Suprapubic skin (tissue), 4 donors: ENCODE data around the gene LRRC51.

ENCODE experiments used
- CTCF ChIP-seq, 2 donors: fragments of 200-600 bp in 1 of 2; fragments of 450-650 bp in 1 of 2; sonication (generic) in 1 of 2; IDR thresholded peaks; one replicate each; pipeline ENCODE4 v1.5.1; 2016 to 2019; ENCODE audit warnings: antibody characterized with exemption in 2 of 2, mild to moderate bottlenecking in 1 of 2, moderate library complexity in 1 of 2
- EP300 ChIP-seq: sonication (generic); formaldehyde crosslinking; IDR thresholded peaks from one replicate; pipeline ENCODE4 v1.6.1; 2017; ENCODE audit warnings: antibody characterized with exemption
- POLR2A ChIP-seq, 2 donors: fragments of 450-650 bp; IDR thresholded peaks; one replicate each; pipeline ENCODE4 v1.6.1; 2017; ENCODE audit warnings: antibody characterized with exemption in 2 of 2, mild to moderate bottlenecking in 2 of 2, moderate library complexity in 2 of 2
- POLR2AphosphoS5 ChIP-seq, 3 donors: sonication (generic); formaldehyde crosslinking; IDR thresholded peaks; one replicate each; pipeline ENCODE4 v1.6.1; 2017; ENCODE audit warnings: antibody characterized with exemption in 3 of 3

GRCh38 chr11:72122607-72123006, 42.0 kb downstream of the LRRC51 start:
- no peak for TF ChIP-seq POLR2A (IDR thresholded peaks at IDR 0.05)
- no peak for TF ChIP-seq CTCF (IDR thresholded peaks at IDR 0.05)
- no peak for TF ChIP-seq EP300
- no peak for TF ChIP-seq POLR2AphosphoS5 (IDR thresholded peaks at IDR 0.05)
